ENCODE measurements around the gene TBC1D8.

Gene TBC1D8

DNA sequence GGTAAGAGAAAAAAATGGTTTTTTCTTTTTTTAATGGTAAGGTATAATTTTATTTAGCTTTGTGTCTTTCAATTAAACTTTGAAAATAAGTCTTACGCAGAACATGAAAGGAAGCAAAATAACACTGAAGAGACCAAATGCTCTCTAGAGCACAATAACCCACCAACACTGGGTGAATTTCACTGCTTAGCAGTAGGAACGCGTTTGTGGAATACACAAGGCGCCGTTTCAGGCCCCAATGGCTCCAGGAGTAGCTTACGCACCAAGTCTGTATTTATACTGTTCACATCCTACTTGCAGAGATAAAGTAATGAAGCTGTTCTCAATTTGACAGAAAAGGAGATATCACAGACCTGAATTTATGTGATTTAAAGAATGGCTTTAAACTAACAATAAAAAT lies 125.6 kb downstream of the TBC1D8 start:
- DNase-seq: no peak

DNA sequence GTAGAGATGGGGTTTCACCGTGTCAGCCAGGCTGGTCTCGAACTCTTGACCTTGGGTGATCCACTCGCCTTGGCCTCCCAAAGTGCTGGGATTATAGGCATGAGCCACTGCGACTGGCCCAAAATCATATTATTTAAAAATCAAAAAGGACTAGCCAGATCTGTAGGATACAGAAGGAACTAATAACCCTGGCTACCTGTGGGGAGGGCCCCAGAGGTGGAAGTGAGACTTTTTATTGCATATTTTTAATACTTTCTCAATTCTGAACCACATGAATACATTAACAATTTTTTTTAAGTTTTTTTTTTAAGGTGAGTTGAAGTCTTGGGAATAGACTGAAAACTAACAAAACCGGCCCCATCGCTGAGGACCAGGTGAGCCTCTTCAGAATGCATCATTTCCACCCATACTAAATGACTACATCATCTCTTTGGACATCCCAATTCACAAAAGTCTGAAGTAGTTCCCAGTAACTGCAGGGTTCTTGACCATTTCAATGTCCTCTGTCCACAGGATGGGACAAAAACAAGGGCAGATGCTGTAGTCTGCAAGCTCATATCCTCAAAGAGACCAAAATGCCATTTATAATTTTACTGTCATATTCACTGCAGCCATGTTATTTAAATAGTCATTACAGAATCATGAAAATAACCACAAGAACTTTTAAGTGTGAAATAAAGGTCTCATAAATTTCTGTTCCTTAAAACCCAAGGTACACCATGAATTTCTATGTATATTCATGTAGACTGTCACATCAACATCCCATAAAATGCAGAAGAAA lies 127.7 kb downstream of the TBC1D8 start:
- DNase-seq: no peak

DNA sequence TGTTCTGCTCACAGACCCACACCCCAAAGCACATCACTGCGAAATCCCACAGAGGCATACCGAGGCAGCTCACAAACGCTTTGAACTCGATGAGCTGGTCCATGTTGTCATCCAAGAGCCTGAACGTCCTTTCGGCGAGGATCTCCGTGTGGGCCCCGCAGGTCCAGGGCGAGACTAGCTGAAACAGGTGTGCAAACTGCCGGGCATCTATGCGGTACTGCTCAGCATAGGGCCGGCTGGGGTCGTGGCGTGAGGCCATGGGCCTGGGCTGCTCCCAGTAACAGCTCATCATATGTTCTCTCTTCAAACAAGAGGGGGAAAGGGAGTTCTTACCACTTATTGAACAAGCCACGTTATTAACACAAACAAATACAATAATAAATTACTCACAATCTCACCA lies 129.0 kb downstream of the TBC1D8 start:
- DNase-seq: no peak

DNA sequence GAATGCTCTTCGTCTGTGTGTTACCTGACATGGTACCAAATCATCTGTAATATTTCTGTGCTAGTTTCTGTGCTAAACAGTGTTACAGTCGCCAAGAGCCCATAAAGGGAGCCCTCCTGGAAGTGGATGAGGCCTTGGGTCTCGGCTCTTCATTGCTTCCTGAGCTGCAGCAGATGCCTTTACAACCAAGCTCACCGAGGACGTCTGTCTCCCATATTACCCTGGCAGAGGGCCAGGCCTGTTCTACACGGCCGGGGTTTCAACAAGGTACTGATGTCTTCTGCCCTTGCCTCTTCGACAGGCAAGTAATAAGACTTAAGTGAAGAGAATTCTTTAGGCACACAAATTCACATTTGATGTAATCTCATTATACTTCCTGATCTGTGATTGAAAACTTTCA lies 132.2 kb downstream of the TBC1D8 start:
- DNase-seq: no peak

DNA sequence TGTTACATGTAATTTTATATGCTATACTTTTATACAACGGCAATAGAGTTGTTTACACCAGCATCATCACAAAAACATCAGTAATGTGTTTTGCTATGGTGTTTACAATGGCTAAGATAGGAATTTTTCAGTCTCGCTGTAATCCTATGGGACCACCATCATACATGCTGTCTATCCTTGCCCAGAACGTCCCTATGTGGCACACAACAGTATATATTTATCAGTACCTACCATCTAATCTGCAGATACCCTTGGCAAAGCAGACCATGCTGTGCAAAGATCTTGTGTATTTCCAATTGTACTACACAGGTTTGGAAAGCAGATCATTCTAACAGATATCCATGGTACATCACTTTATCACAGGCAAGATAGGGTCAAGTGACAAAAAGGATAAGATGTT lies 133.8 kb downstream of the TBC1D8 start:
- no peak for DNase-seq

DNA sequence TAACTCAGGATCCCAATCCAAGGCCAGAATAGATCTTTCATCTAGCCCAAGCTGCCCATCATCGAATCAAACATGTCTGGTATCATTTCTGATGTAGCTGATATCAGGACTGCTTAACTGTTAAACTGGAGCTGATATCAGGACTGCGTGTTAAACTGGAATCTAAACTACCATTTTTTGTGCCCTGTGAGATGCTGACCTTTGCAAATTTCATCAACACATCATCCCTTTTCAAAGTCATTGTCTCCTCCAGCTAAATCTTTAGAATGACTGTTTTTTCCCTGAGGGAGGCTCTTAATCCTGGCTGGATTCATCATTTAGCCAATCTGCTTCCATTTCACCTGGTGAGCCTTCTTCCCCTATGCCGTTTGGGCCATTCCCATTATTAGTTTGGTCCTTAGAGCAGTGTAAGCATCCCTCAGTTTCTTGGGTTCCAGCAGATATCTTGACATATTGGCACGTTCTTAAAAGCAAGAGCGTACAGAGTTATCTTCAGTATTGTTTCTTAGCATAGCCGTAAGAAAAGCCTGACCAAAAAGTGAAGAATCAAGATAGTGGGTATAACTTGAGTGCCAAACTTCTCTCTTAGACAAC lies 136.8 kb downstream of the TBC1D8 start:
- no peak for DNase-seq

DNA sequence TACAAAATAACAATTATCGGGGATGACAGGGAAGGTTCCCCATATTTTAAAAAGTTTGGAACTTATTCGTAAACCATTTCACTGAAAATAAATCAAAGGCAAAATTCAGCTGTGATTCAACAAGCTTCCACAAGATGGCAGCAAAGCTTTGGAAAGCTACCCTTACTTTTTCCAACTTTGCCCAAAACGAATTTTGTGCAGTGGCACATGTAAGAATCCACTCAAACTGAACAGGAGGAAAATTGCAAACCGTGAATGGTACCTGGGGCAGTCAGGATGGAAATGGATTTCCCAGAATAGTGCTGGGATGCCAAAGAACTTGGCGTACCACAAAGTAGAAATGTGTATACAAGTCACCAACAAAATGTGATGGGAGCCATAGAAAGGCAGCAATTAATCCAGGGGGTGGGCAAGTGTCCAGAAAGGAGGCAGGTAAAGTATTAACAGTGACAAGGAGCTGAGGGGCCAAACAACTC lies 138.4 kb downstream of the TBC1D8 start:
- no peak for DNase-seq

DNA sequence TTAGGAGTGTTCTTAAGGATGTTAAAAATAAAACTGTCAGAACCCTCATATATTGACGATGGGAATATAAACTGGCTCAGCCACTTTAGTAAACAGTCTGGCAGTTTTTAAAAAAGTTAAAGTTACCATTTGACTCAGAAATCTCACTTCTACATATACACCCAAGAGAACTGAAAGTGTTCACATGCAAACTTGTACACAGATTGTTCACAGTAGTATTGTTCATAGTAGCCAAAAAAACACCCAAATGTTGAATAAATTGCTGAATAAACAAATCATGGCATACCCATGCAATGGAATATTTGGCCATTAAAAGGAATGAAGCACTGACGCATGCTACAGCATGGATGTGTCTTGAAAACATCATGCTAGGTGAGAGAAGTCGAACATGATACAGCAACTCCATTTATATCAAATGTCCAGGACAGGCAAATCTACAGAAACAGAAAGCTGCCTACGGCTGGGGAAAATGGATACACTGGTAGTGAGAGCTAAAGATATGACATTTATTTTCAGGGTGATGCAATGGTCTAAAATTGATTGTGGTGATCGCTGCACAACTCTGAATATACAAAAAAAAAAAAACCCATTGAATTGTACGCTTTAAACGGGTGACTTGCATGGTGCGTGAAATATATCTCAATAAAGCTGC lies 139.0 kb downstream of the TBC1D8 start:
- DNase-seq: no peak

DNA sequence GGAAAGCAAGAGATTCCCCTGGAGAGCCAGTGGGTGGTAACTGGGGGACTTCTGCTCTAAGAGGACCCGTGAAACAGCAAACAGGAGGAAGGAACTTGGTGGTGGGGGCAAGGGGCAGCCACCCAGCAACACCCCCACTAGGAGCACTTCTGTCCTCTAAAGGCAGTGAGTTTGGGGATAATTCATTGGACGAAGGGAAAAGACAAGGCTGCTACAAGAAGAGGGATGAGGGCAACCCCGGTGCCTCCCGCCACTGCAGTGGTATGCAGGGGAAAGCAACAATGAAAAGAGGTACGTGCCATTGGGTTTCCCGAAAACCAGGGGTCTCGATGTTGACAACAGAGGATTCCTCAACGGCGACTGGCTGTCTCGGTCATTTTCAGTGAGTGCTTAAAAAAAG lies 140.0 kb downstream of the TBC1D8 start:
- no peak for DNase-seq

DNA sequence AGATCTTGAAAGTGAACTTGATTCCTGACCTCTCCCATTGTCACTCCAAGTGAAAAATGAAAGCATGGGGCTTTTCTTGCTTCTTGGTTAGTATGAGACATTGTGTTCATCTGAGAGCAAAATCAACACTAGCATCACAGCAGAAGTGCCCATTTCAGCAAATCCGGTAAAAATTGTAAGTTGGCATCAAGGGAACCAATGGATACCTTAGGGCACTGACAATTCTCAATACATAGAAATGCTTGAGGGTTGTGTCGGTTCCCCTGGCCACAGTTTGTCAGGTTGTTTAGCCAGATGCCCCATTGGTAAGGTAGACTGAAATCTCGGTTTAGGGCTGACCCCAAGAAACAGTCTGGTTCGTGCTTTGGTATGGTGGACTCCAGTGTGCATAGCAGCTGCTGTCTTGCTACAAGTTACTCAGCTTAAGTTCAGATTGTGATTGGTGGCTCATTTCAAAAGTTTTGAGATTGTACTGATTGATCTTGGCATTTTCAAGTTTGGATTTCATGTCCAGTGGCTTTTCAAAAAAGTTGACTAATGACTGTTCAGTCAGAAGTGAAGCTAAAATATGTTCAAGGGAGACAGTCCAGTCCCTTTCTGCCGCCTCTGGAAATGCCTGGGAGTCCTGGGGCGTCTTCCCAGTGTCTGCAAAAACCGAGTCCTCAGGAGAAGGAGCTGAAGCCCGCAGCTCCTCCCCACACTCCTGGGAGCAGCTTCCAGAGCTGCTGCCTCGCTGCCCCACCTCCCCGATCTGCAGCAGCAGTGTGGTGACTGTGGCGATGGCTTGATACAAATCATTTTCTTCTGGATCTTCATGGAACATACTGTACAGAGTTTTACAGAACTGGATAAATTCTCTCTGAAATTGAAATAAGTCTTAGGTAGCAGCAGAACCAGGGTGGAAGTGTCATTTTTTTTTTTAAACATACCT lies 143.5 kb downstream of the TBC1D8 start:
- DNase-seq: no peak

DNA sequence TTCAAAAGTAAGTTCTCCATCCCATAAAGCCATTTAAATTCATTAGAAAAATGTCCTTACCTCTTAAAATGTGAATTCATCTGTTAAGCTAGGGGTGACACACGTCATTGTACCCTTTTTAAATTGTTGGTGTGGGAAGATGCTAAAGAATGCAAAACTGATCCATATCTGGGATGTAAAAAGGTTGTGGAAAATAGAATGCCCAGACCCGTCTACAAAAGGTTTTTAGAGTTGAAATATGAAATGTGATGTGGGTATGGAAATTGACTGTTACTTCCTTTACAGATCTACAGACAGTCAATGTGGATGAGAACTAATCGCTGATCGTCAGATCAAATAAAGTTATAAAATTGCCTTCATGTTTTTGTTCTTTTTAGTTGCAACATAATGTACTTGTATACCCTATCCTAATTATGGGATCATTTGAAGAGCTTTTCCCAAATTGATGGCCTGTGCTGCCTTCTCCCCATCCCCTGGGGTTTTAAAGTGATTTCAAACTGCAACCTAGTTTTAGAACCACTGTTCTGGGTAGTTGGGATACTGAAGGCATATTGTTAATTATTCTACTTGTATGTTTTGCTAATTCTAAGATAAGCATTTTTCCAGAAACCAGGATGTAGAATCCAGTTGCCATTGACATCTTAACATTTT lies 145.0 kb downstream of the TBC1D8 start:
- DNase-seq: no peak

DNA sequence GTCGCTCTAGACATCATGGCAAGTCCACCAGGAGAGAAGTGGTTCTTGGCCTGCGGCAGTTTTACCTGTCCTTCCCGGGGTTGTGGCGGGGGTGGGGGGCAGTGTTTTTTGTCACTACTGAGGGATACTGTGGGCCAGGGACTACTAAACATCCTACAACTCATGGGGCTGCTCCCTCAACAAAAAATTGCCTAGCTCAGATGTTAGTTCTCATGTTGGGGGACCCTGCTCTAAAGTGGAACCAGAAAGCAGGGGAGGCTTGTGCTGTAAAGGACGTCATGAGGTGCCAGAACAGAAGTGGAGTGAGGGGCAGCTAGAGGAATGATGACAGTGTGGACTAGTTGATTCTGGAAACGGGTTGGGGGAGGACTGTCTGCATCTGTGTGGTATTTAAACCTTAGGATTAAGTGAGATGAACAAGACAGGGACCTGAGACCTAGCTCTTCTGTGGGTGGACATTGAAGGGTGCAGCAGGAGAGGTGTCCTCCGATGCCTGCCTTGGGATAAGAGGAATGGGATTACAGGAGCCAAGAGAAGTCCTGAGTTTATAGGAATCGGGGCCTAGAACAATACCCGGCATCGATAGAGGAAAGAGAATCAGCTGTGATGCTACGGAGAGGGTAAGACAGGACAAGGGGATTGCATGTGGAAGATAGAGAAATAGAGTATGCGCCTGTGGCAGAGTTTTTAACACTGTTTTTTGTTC lies 146.4 kb downstream of the TBC1D8 start:
- no peak for DNase-seq

DNA sequence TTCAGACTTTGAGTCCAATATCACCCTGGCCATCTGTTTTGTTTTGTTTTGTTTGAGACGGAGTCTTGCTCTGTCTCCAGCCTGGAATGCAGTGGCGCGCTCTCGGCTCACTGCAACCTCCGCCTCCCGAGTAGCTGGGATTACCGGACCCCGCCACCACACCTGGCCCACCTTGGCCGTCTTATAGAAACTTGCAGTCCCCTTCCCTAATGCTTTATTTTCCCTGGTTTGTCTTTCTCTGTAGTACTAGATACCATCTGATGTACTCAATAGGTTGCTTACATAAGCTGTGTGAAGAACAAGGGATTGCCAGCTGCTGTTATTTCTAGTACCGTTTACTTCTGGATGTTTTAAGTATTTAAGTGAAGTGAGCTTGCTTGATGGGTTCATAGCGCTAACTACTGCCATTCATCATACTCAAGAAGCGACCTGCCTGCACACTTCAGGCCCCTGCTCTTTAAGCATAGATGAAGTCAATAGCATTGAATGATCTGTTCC lies 147.9 kb downstream of the TBC1D8 start:
- no peak for DNase-seq

DNA sequence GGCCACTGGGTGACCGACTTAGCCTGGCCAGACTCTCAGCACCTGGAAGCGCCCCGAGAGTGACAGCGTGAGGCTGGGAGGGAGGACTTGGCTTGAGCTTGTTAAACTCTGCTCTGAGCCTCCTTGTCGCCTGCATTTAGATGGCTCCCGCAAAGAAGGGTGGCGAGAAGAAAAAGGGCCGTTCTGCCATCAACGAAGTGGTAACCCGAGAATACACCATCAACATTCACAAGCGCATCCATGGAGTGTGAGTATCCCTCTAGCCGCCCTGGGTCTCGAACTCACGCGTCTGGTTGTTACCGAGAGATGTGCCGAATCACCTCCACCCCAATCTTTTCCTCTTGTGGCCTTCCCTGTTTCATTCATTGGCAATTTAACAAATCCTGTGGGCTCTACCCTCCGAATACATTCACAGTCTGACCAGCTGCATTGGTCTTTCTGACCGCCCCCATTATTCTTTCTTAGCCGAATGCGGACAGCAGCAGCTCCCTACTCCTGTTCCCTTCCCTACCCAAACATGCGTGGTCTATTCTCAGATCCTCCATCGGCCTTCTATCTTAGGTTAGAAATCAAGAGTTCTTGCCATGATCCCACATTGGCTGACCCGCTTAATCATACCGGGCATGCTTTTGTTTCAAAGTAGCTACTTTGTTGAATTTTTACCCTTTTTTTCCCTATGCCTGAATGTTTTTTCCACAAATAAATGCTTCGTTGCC lies 148.5 kb downstream of the TBC1D8 start:
- no peak for DNase-seq

DNA sequence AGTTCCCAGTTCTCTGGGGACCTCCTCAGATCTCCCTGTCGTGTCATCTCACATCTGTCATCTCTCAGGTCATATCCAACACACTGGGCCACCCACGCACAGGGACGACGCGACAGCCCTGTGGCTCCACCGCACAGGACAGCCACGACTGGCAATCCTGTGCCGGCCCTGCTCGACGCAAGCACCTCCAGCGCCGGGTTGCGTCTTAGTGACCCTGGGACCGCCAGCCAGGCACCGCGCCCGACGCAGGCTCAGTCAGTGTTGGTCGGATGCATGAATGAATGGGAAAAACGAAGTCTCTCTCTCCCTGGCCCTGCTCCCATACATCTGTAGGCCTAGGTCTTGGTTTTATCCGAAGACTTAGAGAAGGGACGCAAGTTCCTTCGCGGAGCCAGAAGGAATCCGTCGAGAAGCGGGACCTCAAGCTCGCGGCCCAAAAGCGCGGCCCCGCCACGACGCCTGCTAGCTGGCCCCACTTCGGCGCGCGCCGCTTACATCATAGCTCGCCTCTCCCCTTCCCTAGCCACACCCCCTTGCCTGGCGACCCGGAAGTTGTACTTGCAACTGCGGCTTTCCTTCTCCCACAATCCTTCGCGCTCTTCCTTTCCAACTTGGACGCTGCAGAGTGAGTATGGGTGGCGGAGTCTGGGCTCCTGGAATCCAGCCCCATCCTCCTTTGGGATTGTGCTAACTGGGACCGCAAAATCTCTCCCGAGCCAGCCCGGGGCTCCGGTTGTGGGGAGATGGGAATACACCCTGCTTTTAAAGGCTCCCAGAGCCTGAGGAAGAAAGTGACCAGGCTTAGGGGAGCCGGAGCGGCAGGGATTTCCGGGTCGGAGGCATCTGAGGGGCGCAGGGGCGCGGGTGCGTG lies 149.3 kb downstream of the TBC1D8 start, which contains the start of gene RPL31:
RPL31 (plus strand) TSS at position 599 of the 871 bp plus-strand sequence. CDS start 413 bp downstream, outside the sequence.
- peak; percentile 75 for DNase-seq

DNA sequence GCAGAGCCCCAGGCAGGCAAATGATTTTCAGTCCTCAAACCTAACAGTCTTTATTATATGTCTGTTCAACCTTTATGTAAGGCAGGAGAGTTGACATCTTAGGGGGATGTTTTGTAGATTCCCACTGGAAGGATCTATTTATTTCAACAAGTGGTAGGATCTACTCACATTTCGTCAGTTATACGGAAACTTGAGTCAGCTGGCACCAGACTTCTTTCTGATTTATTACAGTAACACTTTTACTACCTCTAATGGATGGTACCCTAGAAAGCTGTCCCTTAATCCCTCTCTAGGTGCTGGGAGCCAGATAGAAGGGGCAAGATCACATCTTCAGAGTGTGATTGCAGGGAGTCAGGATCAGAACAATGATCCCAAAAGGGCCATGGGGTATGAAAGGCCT lies 151.2 kb downstream of the TBC1D8 start:
- no peak for DNase-seq

DNA sequence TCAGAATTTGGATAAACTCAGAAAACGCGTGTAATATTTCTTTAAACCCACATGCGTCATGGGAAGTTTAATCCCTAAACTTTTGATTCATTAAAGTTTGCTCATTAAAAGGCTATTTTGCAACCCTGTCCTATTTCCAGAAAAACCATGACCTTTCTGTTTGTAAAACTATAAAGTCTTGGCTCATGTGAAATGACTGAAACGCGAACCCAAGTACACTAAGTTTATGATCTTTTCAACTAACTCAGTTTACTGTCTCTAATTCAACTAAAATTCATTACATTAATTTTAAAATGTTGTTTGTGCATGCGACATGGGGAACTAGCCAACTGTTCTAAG lies 153.0 kb downstream of the TBC1D8 start:
- no peak for DNase-seq

DNA sequence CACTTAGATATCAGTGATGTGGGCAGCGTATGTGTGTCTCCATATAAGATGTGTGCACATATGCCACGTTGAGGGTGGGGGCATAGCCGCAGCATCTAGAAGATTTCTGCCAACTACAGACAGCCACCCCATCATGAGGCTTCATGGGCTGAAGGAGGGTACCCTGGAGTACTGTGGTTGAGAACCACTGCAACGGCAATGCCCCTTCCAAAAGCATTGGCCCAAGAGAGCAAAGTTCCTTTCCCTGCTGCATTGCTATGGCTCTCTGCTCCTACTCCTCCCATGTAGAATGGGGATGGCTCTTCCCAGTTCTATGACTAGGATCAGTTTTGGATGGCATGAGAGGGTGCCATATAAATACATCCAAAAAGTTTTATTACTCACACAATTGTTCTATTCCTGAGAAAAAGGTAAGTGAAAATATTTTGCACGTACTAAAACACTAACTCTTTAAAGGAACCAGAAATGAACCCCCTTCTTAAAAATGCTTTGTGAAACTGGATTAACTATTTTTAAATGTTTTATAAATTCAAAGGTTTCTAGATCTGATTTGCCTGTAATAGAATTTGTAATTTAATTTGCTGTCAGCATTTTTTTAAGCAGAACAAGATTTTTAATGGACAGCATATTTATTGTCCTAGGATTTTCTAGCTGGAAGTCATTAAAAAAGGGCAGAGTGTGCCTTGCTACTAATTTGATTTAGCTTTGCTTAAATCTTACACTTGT lies 153.5 kb downstream of the TBC1D8 start:
- no peak for DNase-seq
